Caco-2 (cell line): Measurements from ENCODE around the gene AHCYL2. TPM values are rescaled to one million over a fixed set of nuclear protein-coding genes. Genes with fewer than 3 reads are reported as not detected.

Experiments
- BruUV-seq: library from RNA; stranded (reverse); fragments of 400-500 nt; replicated peaks from 2 replicates; lab custom pipeline; 2021; lab: Mats Ljungman, UMichigan
- CTCF ChIA-PET: fragments of 300-600 bp; sonication (Branson Sonifier 250); formaldehyde crosslinking; loops from one replicate; lab custom pipeline; 2022; ENCODE audit warnings: antibody characterized with exemption; lab: Charles Lee
- POLR2A ChIA-PET: fragments of 300-600 bp; sonication (Branson Sonifier 250); formaldehyde crosslinking; loops from one replicate; lab custom pipeline; 2022; ENCODE audit warnings: antibody characterized with exemption; lab: Charles Lee
- DNase-seq, 2 experiments: peaks; one replicate each; pipeline versions ENCODE4 v3.0.0 to v3.0.0-alpha.2; 2020 to 2022
- H3K27me3 ChIP-seq: replicated peaks from 2 replicates; pipeline ENCODE4 v1.6.0; 2011; ENCODE audit warnings: low read length; ENCODE audit not compliant: control insufficient read depth, insufficient read depth
- H3K36me3 ChIP-seq: 2 replicates; pipeline ENCODE4 v1.5.1; 2011; ENCODE audit warnings: low read length; ENCODE audit not compliant: control insufficient read depth, insufficient read depth
- H3K4me1 ChIP-seq: fragments of 250-450 bp; sonication (Bioruptor Pico); 2 replicates; pipeline ENCODE4 v1.5.1; 2020; ENCODE audit warnings: mild to moderate bottlenecking
- H3K4me3 ChIP-seq: 2 replicates; pipeline ENCODE4 v1.5.1; 2011; ENCODE audit warnings: low read depth, mild to moderate bottlenecking, control low read depth, low read length
- H3K9me3 ChIP-seq: fragments of 250-450 bp; sonication (Bioruptor Pico); 2 replicates; pipeline ENCODE4 v1.5.1; 2020; ENCODE audit warnings: mild to moderate bottlenecking, moderate library complexity
- H3K27ac Mint-ChIP-seq: one replicate; pipeline ENCODE4 v1.8.0; 2022; ENCODE audit warnings: mixed read lengths; ENCODE audit not compliant: unreplicated experiment
- H3K27me3 Mint-ChIP-seq: one replicate; pipeline ENCODE4 v1.8.0; 2022; ENCODE audit warnings: mixed read lengths; ENCODE audit not compliant: insufficient read depth, unreplicated experiment
- H3K36me3 Mint-ChIP-seq: one replicate; pipeline ENCODE4 v1.8.0; 2022; ENCODE audit warnings: mild to moderate bottlenecking, mixed read lengths; ENCODE audit not compliant: insufficient read depth, unreplicated experiment
- H3K4me1 Mint-ChIP-seq: one replicate; pipeline ENCODE4 v1.8.0; 2022; ENCODE audit warnings: low read depth, mixed read lengths; ENCODE audit not compliant: unreplicated experiment
- H3K4me3 Mint-ChIP-seq: one replicate; pipeline ENCODE4 v1.8.0; 2022; ENCODE audit warnings: mild to moderate bottlenecking, moderate library complexity, mixed read lengths; ENCODE audit not compliant: unreplicated experiment
- H3K9me3 Mint-ChIP-seq: one replicate; pipeline ENCODE4 v1.8.0; 2022; ENCODE audit warnings: mixed read lengths; ENCODE audit not compliant: unreplicated experiment
- CTCF ChIP-seq, 2 experiments: fragments of 200-600 bp in 1 of 2; IDR thresholded peaks; 1 replicate in 1 of 2; 2 replicates in 1 of 2; pipeline versions ENCODE4 v1.5.1 to v1.8.0; 2011 to 2022; ENCODE audit warnings: antibody characterized with exemption in 1 of 2, control low read depth in 1 of 2, inconsistent platforms in 1 of 2, low read depth in 1 of 2, low read length in 1 of 2, mild to moderate bottlenecking in 1 of 2, moderate library complexity in 1 of 2; ENCODE audit not compliant: insufficient read depth in 1 of 2, severe bottlenecking in 1 of 2, unreplicated experiment in 1 of 2
- intact Hi-C: fragments of 100-400 bp; cut with micrococcal nuclease; formaldehyde crosslinking; loops from one replicate; pipeline ENCODE4 v1.10.0; 2022; ENCODE audit not compliant: unreplicated experiment
- total RNA-seq: library from RNA; stranded (reverse); gene quantifications from 2 replicates; pipeline ENCODE4 v1.2.3, GENCODE V29; 2022

AHCYL2 gene
- total RNA-seq, 1 experiment from 2014 or later: 15.8 TPM

- intact Hi-C loops: no loop called here
- H3K4me3 ChIP-seq: no peak overlapping the region
- no peak overlapping the region for H3K27ac Mint-ChIP-seq
- no peaks in the 10 kb centered on the region for H3K4me1 Mint-ChIP-seq
- no peak overlapping the region for H3K4me3 Mint-ChIP-seq
- no peak for DNase-seq
- POLR2A ChIA-PET: no interaction called here
- 0 out of 2 replicates have a peak, but pooled peaks cover 4% of the 10 kb centered on the region for H3K9me3 ChIP-seq
- no peaks in the 10 kb centered on the region for H3K27me3 Mint-ChIP-seq
- H3K9me3 Mint-ChIP-seq: peaks cover 7% of the 10 kb centered on the region
- no peaks in the 10 kb centered on the region for H3K36me3 Mint-ChIP-seq
- no peaks in the 10 kb centered on the region for H3K27me3 ChIP-seq
- no peaks in the 10 kb centered on the region for H3K36me3 ChIP-seq
- no TSS peak for BruUV-seq
- no peak for TF ChIP-seq CTCF (IDR thresholded peaks at IDR 0.05; ENCODE audit: insufficient read depth in 1 of 2, low read depth in 1 of 2, low read length in 1 of 2, severe bottlenecking in 1 of 2, unreplicated experiment in 1 of 2)
- no peaks in the 10 kb centered on the region for H3K4me1 ChIP-seq
- CTCF ChIA-PET: interaction anchor here (0.8 kb wide), 1 partner anchor 51 kb away, joined by 3 read pairs; no protein-coding TSS in a partner anchor
These were observed 45.2 kb downstream of the AHCYL2 start for GRCh38 chr7:129270077-129270476.

GRCh38 chr7:129271500-129272355, 46.9 kb downstream of the AHCYL2 start:
- Histone ChIP-seq H3K4me1 (no peaks in the 10 kb centered on the region), H3K4me3 (no peak overlapping the region), H3K9me3 (0 out of 2 replicates have a peak, but pooled peaks cover 4% of the 10 kb centered on the region), H3K36me3 (no peaks in the 10 kb centered on the region), H3K27me3 (no peaks in the 10 kb centered on the region)
- POLR2A ChIA-PET: no interaction called here
- peak; percentile 61 to 74 for TF ChIP-seq CTCF (IDR thresholded peaks at IDR 0.05; ENCODE audit: insufficient read depth in 1 of 2, low read depth in 1 of 2, low read length in 1 of 2, severe bottlenecking in 1 of 2, unreplicated experiment in 1 of 2)
- Mint-ChIP-seq H3K4me3 (no peak overlapping the region), H3K27ac (no peak overlapping the region), H3K4me1 (no peaks in the 10 kb centered on the region), H3K9me3 (peaks cover 7% of the 10 kb centered on the region), H3K36me3 (no peaks in the 10 kb centered on the region), H3K27me3 (no peaks in the 10 kb centered on the region)
- CTCF ChIA-PET: interaction anchor here (0.6 to 1.0 kb wide), 4 partner anchors 47 to 521 kb away, joined by 3 to 14 read pairs (median 4); partner anchors contain the start of gene AHCYL2
- intact Hi-C loops: loop anchor here (1.0 kb wide), 2 partner anchors 47 to 53 kb away; no protein-coding TSS in a partner anchor
- no TSS peak for BruUV-seq
- peak; percentile 58 to 78 for DNase-seq

- DNase-seq: no peak
- no peaks in the 10 kb centered on the region for H3K36me3 Mint-ChIP-seq
- Histone ChIP-seq H3K4me1 (no peaks in the 10 kb centered on the region), H3K9me3 (0 out of 2 replicates have a peak, but pooled peaks cover 4% of the 10 kb centered on the region), H3K4me3 (no peak overlapping the region), H3K27me3 (no peaks in the 10 kb centered on the region), H3K36me3 (no peaks in the 10 kb centered on the region)
- ChIA-PET POLR2A (no interaction called here), CTCF (no interaction called here)
- no TSS peak for BruUV-seq
- no peak overlapping the region for H3K27ac Mint-ChIP-seq
- intact Hi-C loops: no loop called here
- H3K9me3 Mint-ChIP-seq: peaks cover 7% of the 10 kb centered on the region
- no peak overlapping the region for H3K4me3 Mint-ChIP-seq
- no peaks in the 10 kb centered on the region for H3K27me3 Mint-ChIP-seq
- no peaks in the 10 kb centered on the region for H3K4me1 Mint-ChIP-seq
- TF ChIP-seq CTCF (IDR thresholded peaks at IDR 0.05; ENCODE audit: insufficient read depth in 1 of 2, low read depth in 1 of 2, low read length in 1 of 2, severe bottlenecking in 1 of 2, unreplicated experiment in 1 of 2): no peak
These were observed 49.1 kb downstream of the AHCYL2 start for GRCh38 chr7:129273936-129274335.
